GM12874 (cell line): ENCODE measurements around the gene CMAS.

ENCODE experiments used
- CTCF ChIP-seq: IDR thresholded peaks from 2 replicates; pipeline ENCODE4 v1.5.1; 2011; ENCODE audit warnings: low read depth, mild to moderate bottlenecking, control low read depth, low read length, moderate library complexity; ENCODE audit not compliant: insufficient read depth

The CMAS gene

DNA sequence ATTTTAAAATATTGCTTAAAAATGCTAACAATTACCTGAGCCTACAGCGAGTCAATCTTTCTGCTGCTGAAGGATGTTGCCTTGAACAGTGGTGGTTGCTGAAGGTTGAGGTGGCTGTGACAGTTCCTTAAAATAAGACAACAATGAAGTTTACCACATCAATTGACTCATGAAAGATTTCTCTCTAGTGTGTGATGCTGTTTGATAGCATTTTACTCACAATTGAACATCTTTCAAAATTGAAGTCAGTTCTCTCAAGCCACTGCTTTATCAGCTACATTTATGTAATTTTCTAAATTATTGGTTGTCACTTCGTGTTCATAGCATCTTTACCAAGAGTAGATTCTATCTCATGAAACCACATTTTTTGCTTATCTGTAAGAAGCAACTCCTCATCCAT is 20.3 kb downstream of the CMAS start:
- TF ChIP-seq CTCF = no peak

GRCh38 chr12:22069851-22070250 is 23.8 kb downstream of the CMAS start:
- TF ChIP-seq CTCF = no peak

- no peak for TF ChIP-seq CTCF
These were observed 36.2 kb downstream of the CMAS start for GRCh38 chr12:22082190-22082701.

DNA sequence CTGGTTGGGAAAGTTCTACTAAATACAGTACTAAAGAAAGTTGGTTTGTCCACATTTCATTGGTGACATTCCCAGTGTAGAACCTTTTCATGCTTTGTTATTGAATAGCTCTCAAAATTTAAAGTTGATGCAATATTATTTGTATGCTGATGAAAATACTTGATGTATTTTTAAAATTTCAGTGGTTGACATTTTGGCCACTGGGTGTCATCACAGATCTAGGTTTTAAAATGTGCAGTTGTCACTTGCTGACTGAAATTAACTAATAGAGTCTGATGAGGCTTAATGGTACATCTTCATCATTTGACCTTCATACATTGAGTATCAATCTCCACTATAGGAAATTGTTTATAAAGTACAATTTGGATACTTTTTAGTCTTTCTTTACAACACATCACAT is 37.1 kb downstream of the CMAS start:
- no peak for TF ChIP-seq CTCF

DNA sequence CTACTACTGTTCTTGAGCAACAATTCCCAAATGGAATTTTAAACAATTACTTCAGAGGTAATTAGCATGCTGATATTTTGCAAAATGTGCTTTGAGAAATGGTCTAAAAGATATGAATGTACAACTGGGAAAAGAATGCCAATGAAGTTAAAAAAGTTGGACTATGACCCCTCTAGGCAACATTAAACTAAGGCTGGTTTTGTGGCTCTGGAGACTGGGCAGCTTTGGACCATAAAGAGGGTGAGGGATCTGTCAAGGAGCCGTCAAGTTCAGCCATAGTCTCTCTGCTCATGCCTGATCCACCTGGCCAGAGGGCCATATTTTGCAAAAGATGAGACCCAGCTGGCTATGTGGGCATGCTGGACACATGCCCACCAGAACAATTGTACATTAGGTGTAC is 38.8 kb downstream of the CMAS start:
- TF ChIP-seq CTCF = no peak

DNA sequence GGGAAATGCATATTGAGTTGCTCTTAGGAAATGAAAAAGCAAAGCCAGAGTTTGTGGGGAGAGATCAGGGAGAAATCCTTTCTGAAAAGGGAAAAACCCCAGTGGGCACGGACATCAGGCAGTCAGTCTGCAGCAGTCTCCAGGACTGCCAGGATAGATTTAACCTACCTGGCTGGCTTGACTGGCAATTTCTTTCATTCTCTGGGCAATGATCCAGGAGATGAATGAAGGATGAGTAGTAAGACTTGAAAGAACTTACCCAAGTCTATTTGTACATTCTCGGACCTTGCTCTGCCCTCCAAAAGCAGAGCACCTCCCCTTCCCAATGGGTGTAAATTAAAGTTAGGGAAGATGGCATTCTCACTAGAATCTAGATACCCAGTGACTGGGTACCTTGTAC is 42.9 kb downstream of the CMAS start:
- TF ChIP-seq CTCF = no peak

DNA sequence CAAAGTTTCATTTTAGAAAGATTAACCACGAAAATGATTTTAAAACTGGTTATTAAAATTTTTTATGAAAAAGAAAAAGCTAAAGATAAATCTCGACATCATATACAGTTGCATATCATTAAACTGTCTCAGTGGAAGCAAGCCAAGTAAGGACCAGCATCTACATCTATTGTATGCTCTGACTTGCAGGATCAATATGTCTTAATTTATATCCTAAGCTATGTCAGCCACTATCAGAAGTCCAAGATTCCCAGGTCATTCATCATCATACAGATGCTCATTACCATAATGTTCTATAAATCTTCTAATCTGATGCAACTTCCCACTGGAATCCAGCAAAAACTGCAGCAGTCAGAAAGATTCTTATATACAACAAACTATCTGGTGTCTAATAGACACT is 43.5 kb downstream of the CMAS start:
- TF ChIP-seq CTCF = no peak

- TF ChIP-seq CTCF = peak; percentile 59
These were observed 55.1 kb downstream of the CMAS start for GRCh38 chr12:22100958-22101748.
